ENCODE measurements around the gene ROBO4.
A peak's percentile ranks its signal among the peaks of the same experiment; 100 is the strongest.

ROBO4 gene

GRCh38 chr11:124840666-124841065, 57.0 kb downstream of the ROBO4 start:
- no peak for DNase-seq (ENCODE audit: low read depth)

DNA sequence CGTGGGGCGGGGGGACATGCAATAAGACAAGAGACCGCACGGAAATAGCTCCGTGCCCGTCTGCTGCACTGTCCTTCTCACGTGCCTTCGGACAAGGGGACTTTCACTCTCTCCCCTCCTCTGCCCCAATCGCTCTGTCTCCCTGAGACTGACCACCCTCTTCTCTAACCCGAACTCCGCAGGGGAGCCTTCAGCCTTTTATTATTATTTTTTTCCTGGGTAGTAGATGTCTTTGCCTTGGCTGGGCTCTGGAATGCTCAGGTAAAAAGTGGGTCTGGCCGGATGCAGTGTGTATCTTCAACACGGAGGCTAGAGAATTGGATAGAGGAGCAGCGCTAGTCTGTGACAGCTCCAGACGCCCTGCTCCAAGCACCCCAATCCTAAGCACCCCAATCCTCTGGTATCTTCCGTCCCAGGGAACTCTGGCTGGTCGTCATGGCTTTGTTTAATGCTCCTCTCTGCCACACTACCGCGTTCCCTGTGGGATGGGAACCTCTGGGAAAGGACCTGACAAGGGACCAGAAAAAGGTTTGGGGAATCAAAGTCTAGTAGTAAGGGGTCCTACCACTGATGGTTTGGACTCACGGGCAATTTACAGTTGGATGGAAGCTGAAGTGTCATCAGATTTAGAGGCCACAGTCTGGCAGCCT, 57.6 kb downstream of the ROBO4 start:
- DNase-seq (ENCODE audit: low read depth): no peak

GRCh38 chr11:124839128-124839971, 58.3 kb downstream of the ROBO4 start:
- DNase-seq (ENCODE audit: low read depth): no peak

DNA sequence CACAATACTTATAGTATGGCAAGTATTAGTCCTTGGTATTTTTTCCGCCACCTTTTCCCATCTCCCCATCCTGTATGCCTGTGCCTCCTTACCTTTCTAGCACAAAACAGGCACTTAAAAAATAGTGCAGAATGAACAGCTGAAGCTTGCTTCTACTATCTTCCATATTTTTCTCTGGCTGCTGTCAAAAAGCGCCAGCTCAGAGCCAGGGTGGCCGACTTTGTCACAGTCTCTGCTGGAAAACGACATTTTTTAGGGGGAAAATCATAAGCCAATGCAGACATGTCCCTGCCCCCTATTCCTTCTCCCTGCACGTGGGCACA, 58.9 kb downstream of the ROBO4 start:
- DNase-seq (ENCODE audit: low read depth): no peak

GRCh38 chr11:124837491-124837856, 60.2 kb downstream of the ROBO4 start:
- peak; percentile 74 for DNase-seq (ENCODE audit: low read depth)

GRCh38 chr11:124835918-124836317, 61.7 kb downstream of the ROBO4 start:
- no peak for DNase-seq (ENCODE audit: low read depth)

- no peak for DNase-seq (ENCODE audit: low read depth)
Measured at GRCh38 chr11:124834526-124835180, 63.0 kb downstream of the ROBO4 start.

Measured in stromal cell of bone marrow (primary cell).